ENCODE results near the gene ATG5.

Gene ATG5

GRCh38 chr6:106216527-106216926 is 109.0 kb downstream of the ATG5 start:
- FAIRE-seq, result no peak

GRCh38 chr6:106215608-106216007 is 110.0 kb downstream of the ATG5 start:
- FAIRE-seq, result no peak

DNA sequence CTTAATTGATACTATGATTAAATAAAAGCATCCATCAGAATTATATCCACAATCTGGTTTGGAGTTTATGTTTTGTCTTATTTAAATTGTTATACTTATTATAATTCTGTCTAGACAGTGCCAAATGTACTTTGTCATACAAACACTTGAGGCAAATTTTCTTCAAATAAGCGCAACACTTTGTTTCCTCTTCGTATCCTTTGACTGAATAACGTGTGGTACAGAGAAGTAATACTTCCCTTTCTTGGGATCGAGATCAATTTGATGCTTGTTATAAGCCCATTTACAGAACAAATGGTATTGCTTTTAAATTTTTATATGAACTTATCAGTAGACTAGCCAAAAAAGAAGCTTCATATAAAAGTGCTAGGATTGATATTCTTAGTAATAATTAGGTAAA is 111.0 kb downstream of the ATG5 start:
- FAIRE-seq, result no peak

- FAIRE-seq, result no peak
Measured at GRCh38 chr6:106213660-106214289, 111.8 kb downstream of the ATG5 start.

- no peak for FAIRE-seq
Measured at GRCh38 chr6:106212576-106212975, 113.0 kb downstream of the ATG5 start.

- FAIRE-seq, result no peak
Measured at GRCh38 chr6:106206905-106207304, 118.7 kb downstream of the ATG5 start.

- FAIRE-seq, result no peak
Measured at GRCh38 chr6:106204961-106205360, 120.6 kb downstream of the ATG5 start.

GRCh38 chr6:106199998-106200397 is 125.6 kb downstream of the ATG5 start:
- no peak for FAIRE-seq

GRCh38 chr6:106199331-106199730 is 126.2 kb downstream of the ATG5 start:
- FAIRE-seq, result no peak

DNA sequence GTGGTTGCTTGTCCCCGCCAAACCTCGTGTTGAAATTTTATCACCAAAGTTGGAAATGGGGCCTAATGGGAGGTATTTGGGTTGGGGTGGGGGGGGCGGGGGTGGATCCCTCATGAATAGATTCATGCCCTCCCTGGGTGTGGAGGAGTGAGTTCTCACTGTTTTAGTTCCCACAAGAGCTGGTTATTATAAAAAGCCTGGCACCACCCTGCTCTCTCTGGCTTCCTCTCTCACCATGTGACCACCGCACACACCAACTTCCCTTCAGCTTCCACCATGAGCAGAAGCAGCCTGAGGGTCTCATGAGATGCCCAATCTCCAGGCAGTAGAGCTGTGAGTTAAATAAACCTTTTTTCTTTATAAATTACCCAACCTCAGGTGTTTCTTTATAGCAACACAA is 128.1 kb downstream of the ATG5 start:
- FAIRE-seq, result no peak

- FAIRE-seq, result no peak
Measured at GRCh38 chr6:106194949-106195921, 130.3 kb downstream of the ATG5 start.

- no peak for FAIRE-seq
Measured at GRCh38 chr6:106192824-106193223, 132.7 kb downstream of the ATG5 start.

DNA sequence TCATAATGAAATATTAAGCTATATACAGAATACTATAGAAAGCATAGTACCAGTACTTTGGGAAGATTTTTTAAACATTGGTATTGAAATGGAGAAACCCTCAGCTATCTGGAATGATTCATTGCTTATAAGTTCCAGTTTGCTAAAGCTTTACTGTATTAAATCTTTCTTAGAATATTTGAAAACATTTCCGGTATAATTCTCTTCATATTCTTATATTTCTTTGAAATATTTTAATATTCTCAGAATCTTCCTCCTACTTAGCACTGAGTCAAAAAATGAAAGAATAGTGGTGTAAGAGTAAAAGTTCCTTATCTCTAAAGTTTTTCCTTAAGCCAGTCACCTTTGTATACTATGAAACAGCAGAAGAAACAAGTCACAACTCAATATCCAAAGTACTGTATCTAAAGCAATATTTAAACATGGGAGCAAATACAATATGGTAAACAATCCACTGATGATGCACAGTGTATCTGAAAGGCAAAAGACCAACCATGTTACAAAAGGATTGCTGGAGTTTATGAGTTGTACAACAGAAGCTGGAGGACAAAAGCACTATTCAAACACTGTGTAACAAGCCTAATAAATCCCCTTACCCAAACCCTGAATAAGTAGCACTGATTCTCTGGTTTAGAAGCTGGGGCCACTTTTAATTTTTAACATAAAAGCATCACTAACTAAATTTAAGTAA is 137.3 kb downstream of the ATG5 start:
- no peak for FAIRE-seq

GRCh38 chr6:106187424-106187982 is 138.1 kb downstream of the ATG5 start:
- FAIRE-seq, result no peak

DNA sequence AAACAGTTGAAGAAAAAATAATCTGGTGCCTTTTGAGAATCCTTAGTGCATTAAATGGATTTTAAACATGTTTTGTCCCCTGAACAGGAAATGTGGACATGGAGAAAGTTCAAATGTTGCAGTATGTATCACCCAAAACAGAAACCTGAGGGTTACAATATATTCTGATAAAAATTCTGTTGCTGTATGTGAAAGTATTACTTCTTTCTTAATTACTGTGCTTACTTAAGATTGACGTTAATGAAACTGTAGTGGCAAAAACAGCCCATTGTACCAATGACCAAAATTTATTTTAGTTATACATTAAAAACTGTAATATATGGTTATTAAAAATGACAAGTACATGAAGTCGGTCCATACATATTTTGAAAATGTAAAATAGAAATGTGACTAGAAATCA is 138.8 kb downstream of the ATG5 start:
- no peak for FAIRE-seq

GRCh38 chr6:106186172-106186571 is 139.4 kb downstream of the ATG5 start:
- FAIRE-seq, result no peak

GRCh38 chr6:106185615-106186014 is 139.9 kb downstream of the ATG5 start:
- no peak for FAIRE-seq

GRCh38 chr6:106184629-106185028 is 140.9 kb downstream of the ATG5 start:
- no peak for FAIRE-seq

DNA sequence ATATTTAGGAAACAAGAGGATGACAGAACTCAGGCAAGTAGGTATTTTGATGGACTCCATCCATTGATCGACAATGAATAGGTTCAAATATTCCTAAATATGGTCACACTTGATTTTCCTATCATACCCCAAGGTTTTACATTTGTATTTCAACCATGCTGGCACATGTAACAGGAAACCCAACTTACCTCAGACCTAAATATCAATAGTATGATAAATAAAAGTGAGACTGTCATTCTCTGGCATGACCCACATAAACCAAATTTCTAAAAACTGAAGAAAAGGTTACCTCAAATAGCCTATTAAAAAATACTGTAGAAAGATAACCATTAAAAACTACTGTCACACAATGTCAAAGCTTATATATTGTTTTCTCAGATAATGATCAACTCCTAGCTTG is 142.1 kb downstream of the ATG5 start:
- no peak for FAIRE-seq

GRCh38 chr6:106182455-106182854 is 143.1 kb downstream of the ATG5 start:
- FAIRE-seq, result no peak

DNA sequence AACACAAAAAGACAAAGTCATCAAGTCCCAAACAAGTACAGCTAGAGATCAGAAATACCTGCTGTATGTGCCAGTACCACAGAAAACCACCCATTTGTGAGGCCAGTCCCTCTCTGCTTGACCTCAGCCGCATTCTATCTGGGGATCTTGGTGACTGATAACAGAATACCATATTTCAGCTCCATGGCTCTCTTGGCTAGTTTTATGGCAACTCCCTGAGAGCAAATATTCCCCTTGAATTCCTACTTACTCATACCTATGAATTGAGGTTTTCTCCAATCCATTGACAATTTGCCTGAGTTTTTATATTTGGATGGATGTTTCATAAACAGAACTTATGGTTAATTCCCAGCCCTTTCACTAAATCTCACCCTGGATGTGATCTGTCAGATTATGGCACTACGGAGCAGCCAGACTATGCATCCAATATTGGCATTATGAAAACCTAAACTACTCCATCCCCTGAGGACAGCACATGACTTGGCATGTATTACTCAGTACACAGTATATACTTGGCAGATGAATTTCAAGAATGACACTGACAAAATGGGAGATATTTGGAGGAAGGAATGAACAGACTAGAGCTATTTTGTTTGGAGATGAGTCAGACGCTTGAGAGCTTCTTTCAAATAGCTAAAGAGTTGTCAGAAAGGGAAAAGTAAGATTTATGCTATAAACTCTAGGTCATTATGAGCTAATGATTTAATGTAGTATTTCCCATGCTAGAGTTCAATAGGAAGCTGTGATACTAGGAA is 143.7 kb downstream of the ATG5 start:
- FAIRE-seq, result no peak

DNA sequence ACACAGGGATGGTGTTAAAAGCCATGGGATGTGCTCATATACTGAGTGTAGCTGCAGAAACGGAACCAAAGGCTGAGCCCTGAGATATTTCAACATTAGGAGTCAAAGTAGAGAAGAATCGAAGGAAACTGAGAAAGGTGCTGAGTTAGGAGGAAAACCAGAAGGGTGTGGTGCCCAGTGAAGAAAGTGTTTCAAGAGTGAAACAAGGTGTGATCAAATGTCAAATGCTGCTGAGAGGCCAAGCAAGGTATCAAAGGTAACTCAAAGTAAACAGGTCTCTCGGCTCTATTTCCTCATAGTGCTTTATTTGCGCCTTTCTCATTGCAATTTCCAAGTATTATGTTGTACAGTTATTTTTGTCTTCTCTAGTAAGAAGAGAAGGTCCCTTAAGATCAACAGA is 145.4 kb downstream of the ATG5 start:
- no peak for FAIRE-seq

- no peak for FAIRE-seq
Measured at GRCh38 chr6:106178900-106179299, 146.7 kb downstream of the ATG5 start.

Data from TTC549 (cell line).